ENCODE data around the gene TMEM9.

DNA sequence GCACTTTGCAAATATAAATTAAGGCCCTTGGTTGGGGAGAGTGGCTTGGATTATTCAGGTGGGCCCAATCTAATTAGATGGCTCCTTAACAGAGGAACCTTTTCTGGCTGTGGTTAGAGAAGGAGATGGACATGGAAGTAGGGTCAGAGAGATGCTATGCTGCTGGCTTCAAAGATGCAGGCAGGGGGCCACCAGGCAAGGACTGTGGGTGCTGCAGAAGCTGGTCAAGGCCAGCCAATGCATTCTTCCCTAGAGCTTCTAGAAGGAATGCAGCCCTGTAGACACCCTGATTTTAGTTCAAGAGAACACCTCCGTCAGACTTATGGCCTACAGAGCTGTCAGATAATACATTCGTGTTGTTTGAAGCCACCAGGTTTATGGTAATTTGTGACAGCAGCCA lies 3.7 kb upstream of the TMEM9 start:
- TF ChIP-seq, protein P1, sequence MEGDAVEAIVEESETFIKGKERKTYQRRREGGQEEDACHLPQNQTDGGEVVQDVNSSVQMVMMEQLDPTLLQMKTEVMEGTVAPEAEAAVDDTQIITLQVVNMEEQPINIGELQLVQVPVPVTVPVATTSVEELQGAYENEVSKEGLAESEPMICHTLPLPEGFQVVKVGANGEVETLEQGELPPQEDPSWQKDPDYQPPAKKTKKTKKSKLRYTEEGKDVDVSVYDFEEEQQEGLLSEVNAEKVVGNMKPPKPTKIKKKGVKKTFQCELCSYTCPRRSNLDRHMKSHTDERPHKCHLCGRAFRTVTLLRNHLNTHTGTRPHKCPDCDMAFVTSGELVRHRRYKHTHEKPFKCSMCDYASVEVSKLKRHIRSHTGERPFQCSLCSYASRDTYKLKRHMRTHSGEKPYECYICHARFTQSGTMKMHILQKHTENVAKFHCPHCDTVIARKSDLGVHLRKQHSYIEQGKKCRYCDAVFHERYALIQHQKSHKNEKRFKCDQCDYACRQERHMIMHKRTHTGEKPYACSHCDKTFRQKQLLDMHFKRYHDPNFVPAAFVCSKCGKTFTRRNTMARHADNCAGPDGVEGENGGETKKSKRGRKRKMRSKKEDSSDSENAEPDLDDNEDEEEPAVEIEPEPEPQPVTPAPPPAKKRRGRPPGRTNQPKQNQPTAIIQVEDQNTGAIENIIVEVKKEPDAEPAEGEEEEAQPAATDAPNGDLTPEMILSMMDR (IDR thresholded peaks at IDR 0.05) = no peak
- no peak for TF ChIP-seq EZH2 (IDR thresholded peaks at IDR 0.05)

Measured in neural progenitor cell (in vitro differentiated cells).